CD1c-positive myeloid dendritic cell (primary cell): ENCODE data around the gene EARS2.

Experiments
- DNase-seq: peaks from one replicate; pipeline ENCODE4 v3.0.0-alpha.2; 2016; ENCODE audit errors: extremely low spot score

Gene EARS2

GRCh38 chr16:23482778-23483177 is 74.4 kb downstream of the EARS2 start:
- DNase-seq = no peak

GRCh38 chr16:23480257-23480656 is 76.9 kb downstream of the EARS2 start:
- DNase-seq = no peak

GRCh38 chr16:23479138-23479537 is 78.0 kb downstream of the EARS2 start:
- no peak for DNase-seq

GRCh38 chr16:23478566-23478965 is 78.6 kb downstream of the EARS2 start:
- DNase-seq = no peak

- no peak for DNase-seq
Observed at GRCh38 chr16:23476289-23476688, 80.9 kb downstream of the EARS2 start.
